HFF-Myc (cell line): ENCODE results near the gene PLEKHH3.

Experiments
- DNase-seq: peaks from one replicate; pipeline ENCODE4 v3.0.0-alpha.2; 2011; ENCODE audit warnings: low read depth; ENCODE audit errors: extremely low read depth
- H3K4me3 ChIP-seq: replicated peaks from 2 replicates; pipeline ENCODE4 v1.5.1; 2011; ENCODE audit warnings: low read depth, mild to moderate bottlenecking, control low read depth, low read length
- TF ChIP-seq, protein P1 (sequence below): IDR thresholded peaks from 2 replicates; pipeline ENCODE4 v1.5.1; 2012; ENCODE audit warnings: mild to moderate bottlenecking, low read depth, low read length, control low read depth; ENCODE audit errors: missing control alignments

The PLEKHH3 gene

DNA sequence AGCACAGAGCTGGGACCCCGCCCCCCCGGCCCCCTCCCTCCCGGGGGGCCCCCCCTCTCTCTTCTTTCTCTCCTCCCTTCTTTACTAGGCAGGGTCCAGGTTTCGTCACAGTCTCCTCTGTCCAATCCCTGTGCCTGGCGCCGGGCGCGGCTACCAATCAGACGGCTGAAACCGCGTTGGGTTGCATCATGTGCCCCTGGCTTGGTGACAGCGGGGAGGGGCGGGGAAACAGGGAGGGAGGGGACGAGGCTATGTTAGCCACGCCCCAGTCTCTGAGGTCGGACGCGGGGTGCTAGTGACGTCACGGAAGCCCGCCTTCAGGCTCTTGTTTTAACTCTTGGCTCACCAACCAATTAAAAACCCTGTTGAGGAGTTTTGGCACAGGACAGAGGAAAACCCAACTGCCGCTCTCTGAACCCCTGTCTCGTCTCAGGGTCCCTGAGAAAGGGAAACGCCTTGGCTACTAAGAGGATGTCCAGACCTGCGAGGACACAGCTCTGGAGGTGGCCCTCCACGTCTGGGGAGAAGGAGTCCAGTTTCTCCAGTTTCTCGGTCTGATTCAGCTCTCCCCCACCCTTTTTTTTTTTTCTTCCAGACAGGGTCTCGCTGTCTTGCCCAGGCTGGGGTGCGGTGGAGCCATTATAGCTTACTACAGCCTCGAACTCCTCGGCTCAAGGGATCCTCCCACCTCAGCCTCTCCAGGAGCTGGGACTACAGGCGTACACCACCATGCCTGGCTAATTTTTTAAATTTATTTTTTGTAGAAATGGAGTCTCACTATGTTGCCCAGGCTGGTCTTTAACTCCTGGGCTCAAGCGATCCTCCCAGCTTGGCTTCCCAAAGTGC, 441 bp upstream of the PLEKHH3 start:
- TF ChIP-seq, protein P1, sequence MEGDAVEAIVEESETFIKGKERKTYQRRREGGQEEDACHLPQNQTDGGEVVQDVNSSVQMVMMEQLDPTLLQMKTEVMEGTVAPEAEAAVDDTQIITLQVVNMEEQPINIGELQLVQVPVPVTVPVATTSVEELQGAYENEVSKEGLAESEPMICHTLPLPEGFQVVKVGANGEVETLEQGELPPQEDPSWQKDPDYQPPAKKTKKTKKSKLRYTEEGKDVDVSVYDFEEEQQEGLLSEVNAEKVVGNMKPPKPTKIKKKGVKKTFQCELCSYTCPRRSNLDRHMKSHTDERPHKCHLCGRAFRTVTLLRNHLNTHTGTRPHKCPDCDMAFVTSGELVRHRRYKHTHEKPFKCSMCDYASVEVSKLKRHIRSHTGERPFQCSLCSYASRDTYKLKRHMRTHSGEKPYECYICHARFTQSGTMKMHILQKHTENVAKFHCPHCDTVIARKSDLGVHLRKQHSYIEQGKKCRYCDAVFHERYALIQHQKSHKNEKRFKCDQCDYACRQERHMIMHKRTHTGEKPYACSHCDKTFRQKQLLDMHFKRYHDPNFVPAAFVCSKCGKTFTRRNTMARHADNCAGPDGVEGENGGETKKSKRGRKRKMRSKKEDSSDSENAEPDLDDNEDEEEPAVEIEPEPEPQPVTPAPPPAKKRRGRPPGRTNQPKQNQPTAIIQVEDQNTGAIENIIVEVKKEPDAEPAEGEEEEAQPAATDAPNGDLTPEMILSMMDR: no peak
- peak overlapping the region; percentile 63 for H3K4me3 ChIP-seq
- DNase-seq: peak; percentile 98

DNA sequence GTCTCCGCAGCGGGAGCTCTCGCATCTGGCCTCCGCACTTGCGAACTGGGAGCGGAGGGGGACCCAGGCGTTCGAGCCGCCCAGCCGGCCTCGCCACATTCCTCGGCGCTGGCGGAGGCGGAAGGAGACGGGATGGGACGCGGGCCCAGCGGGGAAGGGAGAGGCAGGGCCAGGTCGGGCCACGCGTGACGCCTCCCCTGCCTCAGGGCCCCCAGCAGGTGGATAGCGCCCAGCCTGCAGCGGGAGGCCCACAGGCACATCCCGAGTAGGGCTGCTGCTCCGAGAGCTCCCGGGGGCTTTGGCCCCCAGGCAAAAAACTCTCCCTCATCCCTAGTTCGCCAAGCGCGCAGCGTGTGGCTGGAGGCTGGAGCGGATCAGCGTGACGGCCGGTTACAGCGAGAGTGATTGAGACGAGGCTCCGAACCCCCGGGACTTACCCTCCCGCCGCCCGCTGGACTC, 800 bp downstream of the PLEKHH3 start:
- TF ChIP-seq, protein P1: no peak
- peak overlapping the region; percentile 63 for H3K4me3 ChIP-seq
- DNase-seq: no peak

DNA sequence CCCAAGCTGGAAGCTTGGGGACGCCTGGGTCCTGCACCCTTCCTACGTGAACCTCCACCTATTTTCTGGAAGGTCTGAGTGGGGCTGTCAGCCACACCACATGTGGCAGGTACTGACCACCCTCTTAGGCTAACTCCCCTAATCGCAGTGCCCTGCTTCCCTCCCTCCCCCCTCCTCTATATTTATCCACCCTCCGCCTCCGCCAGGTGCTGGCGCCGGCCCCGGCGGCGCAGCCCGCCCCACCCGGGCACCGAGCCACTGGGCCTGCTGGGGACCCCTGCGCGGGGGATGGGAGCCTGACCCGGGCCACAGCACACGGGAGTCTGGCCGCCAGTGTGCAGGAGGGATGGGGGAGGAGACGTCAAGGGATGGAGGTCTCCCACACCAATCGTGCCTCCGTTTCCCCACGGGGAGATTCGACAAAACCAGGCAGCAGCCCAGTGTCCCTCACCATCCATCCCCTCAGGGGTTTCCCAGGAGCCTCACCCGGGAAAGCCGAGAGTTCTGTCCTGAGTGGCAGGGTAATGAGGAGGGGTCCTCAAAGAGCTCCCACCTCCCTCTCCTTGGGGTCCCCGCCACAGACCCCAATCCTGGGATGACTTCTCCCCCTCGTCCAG, 1.3 kb downstream of the PLEKHH3 start:
- TF ChIP-seq, protein P1: no peak
- H3K4me3 ChIP-seq: peak overlapping the region; percentile 63
- no peak for DNase-seq

DNA sequence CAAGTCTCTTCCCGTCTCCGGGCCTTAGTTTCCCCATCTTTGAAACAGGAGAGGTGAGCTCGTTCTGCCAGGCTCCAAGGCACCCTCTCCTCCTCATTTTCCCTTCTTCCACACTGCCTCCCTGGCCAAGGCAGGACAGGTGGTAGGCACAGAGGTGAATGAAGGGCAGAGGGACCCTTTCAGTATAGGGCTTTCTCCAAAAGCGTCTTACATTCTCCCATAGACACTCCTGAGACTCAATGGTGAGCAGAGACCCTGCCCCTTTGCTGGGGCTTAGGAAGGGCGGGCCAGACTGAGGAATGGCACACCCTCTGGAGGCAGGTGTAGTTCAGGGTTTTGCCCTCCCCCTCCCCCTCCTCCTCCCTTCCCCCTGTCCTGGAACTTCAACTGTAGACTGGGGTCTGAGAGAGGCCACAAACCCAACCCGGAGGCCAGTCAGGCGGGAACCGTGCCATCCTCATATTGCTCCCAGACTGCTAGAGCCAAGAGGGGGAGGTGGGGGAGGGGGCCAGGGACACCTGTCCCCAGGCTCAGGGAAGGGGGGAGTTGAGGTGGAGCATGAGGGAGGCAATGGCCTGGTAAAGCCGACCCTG, 1.9 kb downstream of the PLEKHH3 start:
- no peak for DNase-seq
- H3K4me3 ChIP-seq: peak overlapping the region; percentile 63
- TF ChIP-seq, protein P1: no peak

DNA sequence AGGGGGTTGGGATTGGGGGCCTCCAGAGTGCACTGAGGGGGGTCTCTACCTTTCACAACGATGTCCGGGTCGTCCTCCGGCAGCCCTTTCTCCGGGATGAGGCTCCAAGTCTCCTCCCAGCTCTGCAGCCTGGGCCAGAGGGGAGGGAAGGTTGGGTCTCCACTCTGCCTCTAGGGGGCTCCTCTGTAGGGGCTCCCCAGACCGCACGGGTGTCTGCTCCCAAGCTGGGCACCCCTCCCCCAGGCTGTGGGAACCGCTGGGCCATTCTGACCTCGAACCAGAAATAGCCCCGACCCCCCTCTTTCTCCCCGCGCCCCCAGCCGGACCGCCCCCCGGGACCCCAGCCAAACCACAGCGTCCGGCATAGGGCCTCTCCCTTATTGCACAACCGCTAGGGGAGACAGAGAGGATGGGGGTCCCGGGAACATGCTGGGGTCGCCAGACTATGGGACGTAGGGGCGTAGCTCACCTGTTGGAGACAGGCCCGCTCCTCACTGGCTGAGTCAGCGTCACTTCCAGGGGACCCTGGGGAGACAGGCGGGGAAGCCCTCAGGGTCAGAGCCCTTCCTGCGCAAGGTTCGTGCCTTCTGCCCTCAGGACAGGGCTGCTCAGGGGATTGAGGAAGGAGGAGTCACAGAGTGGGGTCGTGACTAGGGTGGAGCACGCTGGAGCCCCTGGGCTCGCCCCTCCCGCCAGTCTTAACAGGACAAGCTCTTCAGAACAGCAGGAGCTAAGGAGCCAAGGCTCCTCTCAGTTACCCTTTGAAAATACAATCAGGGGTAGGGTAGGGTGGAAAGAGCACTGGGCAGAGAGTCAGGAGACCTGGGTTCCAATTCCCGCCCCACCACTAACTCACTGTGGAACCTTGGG, 2.7 kb downstream of the PLEKHH3 start:
- TF ChIP-seq, protein P1: peak; percentile 68
- peak overlapping the region; percentile 63 for H3K4me3 ChIP-seq
- DNase-seq: no peak

DNA sequence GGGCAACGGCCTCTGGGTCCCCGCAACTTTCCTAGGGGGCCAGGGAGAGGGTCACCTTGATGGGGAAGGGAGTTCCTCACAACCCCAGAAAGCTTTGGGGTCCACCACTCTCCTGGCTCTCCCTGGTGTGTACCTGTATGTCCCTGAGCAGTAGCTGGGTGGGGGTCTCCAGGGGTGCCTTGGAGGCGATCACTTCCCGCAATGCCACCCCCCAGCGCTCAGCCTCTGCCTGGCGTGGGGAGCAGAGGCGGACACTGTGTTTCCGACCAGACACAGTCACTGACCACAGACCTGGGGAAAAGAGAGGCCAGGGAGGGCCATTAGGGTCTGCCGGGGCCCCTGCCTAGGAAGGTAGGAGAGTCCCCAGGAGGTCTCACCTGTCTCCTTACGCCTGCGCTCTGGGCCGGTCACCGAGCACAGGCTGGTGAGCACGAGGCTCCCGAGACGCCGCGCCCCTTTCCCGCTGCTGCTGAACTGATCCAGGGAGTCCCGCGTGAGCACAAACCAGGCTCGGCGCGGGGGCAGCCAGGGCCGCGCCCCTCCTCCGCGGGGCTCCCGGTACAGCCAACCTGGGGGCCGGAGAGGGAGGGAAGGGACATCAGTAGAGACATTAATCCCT, 3.4 kb downstream of the PLEKHH3 start:
- TF ChIP-seq, protein P1: no peak
- DNase-seq: no peak
- peak overlapping the region; percentile 63 for H3K4me3 ChIP-seq
